PC-9 (cell line): ENCODE measurements around the gene MRPL32.

Source experiments
- CTCF ChIP-seq: fragments of 200-600 bp; sonication (generic); conservative IDR thresholded peaks from 2 replicates; pipeline ENCODE4 v1.6.1; 2017; ENCODE audit warnings: mixed run types, antibody characterized with exemption, mild to moderate bottlenecking, moderate library complexity
- EZH2 ChIP-seq: fragments of 200-600 bp; sonication (generic); IDR thresholded peaks from 2 replicates; pipeline ENCODE4 v1.8.0; 2017; ENCODE audit warnings: antibody characterized with exemption, low read depth

GRCh38 chr7:42952328-42952727 lies 20.2 kb downstream of the MRPL32 start:
- TF ChIP-seq EZH2 (no peak), CTCF (no peak)
